DOHH2 (cell line): ENCODE measurements around the gene PORCN.

Experiments used
- H3F3A ChIP-seq: fragments of 200-600 bp; sonication (generic), shearing (Covaris generic); 2 replicates; pipeline ENCODE4 v1.6.0; 2016; ENCODE audit warnings: antibody characterized with exemption, mild to moderate bottlenecking; ENCODE audit not compliant: control insufficient read depth, insufficient read depth
- H3K27ac ChIP-seq: fragments of 200-600 bp; sonication (generic); 2 replicates; pipeline ENCODE4 v1.5.1; 2014; ENCODE audit warnings: low read depth, mild to moderate bottlenecking, low read length, moderate library complexity
- H3K27me3 ChIP-seq: fragments of 200-600 bp; sonication (generic); 2 replicates; pipeline ENCODE4 v1.6.1; 2014; ENCODE audit warnings: mild to moderate bottlenecking, low read length, mixed read lengths; ENCODE audit not compliant: control insufficient read depth
- H3K36me3 ChIP-seq: fragments of 200-600 bp; sonication (generic); 2 replicates; pipeline ENCODE4 v1.6.1; 2014; ENCODE audit warnings: mild to moderate bottlenecking, low read length, moderate library complexity, mixed read lengths; ENCODE audit not compliant: control insufficient read depth
- H3K4me1 ChIP-seq: fragments of 200-600 bp; sonication (generic); 2 replicates; pipeline ENCODE4 v1.6.1; 2014; ENCODE audit warnings: mild to moderate bottlenecking, low read length, mixed read lengths; ENCODE audit not compliant: control insufficient read depth
- H3K4me2 ChIP-seq: fragments of 200-600 bp; sonication (generic); 2 replicates; pipeline ENCODE4 v1.6.0; 2014; ENCODE audit warnings: mild to moderate bottlenecking, low read length, moderate library complexity
- H3K4me3 ChIP-seq: fragments of 200-600 bp; sonication (generic); 2 replicates; pipeline ENCODE4 v1.5.1; 2014; ENCODE audit warnings: mild to moderate bottlenecking, low read length, mixed read lengths
- H3K79me2 ChIP-seq: fragments of 200-600 bp; sonication (generic); 2 replicates; pipeline ENCODE4 v1.6.1; 2014; ENCODE audit warnings: mild to moderate bottlenecking, low read length, mixed read lengths; ENCODE audit not compliant: control insufficient read depth
- H3K9me2 ChIP-seq: fragments of 200-600 bp; sonication (generic); replicated peaks from 2 replicates; pipeline ENCODE4 v1.6.1; 2014; ENCODE audit warnings: mild to moderate bottlenecking, low read length, mixed read lengths; ENCODE audit not compliant: control insufficient read depth
- H3K9me3 ChIP-seq: fragments of 200-600 bp; sonication (generic); 2 replicates; pipeline ENCODE4 v1.6.1; 2014; ENCODE audit warnings: antibody characterized with exemption, low read length, mixed read lengths; ENCODE audit not compliant: control insufficient read depth, insufficient read depth
- H4K20me1 ChIP-seq: fragments of 200-600 bp; sonication (generic); 2 replicates; pipeline ENCODE4 v1.6.0; 2014; ENCODE audit warnings: low read depth, mild to moderate bottlenecking, antibody characterized with exemption, low read length, moderate library complexity; ENCODE audit not compliant: control insufficient read depth, insufficient read depth
- EZH2phosphoT487 ChIP-seq: fragments of 200-600 bp; sonication (generic); IDR thresholded peaks from 2 replicates; pipeline ENCODE4 v1.6.1; 2017; ENCODE audit warnings: borderline replicate concordance, mild to moderate bottlenecking, antibody characterized with exemption, low read length, moderate library complexity, mixed read lengths
- TF ChIP-seq, protein P1 (sequence below): fragments of 200-600 bp; sonication (generic); IDR thresholded peaks from one replicate; pipeline ENCODE4 v1.5.1; 2014; ENCODE audit warnings: antibody characterized with exemption, mild to moderate bottlenecking, low read depth, low read length; ENCODE audit not compliant: poor library complexity, severe bottlenecking

The PORCN gene

GRCh38 chrX:48477960-48478755 is 30.6 kb upstream of the PORCN start:
- no peaks in the 10 kb centered on the region for H3K9me3 ChIP-seq
- H3K27me3 ChIP-seq = no peaks in the 10 kb centered on the region
- H3K4me1 ChIP-seq = peaks cover 14% of the 10 kb centered on the region
- no peak overlapping the region; the same call in 1 of the 2 replicates for H3K4me2 ChIP-seq
- H3K36me3 ChIP-seq = peaks cover 27% of the 10 kb centered on the region
- H3F3A ChIP-seq = no peaks in the 10 kb centered on the region
- TF ChIP-seq, protein P1, sequence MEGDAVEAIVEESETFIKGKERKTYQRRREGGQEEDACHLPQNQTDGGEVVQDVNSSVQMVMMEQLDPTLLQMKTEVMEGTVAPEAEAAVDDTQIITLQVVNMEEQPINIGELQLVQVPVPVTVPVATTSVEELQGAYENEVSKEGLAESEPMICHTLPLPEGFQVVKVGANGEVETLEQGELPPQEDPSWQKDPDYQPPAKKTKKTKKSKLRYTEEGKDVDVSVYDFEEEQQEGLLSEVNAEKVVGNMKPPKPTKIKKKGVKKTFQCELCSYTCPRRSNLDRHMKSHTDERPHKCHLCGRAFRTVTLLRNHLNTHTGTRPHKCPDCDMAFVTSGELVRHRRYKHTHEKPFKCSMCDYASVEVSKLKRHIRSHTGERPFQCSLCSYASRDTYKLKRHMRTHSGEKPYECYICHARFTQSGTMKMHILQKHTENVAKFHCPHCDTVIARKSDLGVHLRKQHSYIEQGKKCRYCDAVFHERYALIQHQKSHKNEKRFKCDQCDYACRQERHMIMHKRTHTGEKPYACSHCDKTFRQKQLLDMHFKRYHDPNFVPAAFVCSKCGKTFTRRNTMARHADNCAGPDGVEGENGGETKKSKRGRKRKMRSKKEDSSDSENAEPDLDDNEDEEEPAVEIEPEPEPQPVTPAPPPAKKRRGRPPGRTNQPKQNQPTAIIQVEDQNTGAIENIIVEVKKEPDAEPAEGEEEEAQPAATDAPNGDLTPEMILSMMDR = no peak
- TF ChIP-seq EZH2phosphoT487 = no peak
- peak overlapping the region; percentile 92; the same call in 1 of the 2 replicates for H3K4me3 ChIP-seq
- no peaks in the 10 kb centered on the region for H3K9me2 ChIP-seq
- H3K79me2 ChIP-seq = peaks cover 42% of the 10 kb centered on the region
- H4K20me1 ChIP-seq = 0 out of 2 replicates have a peak, but pooled peaks cover 4% of the 10 kb centered on the region
- H3K27ac ChIP-seq = no peak overlapping the region

DNA sequence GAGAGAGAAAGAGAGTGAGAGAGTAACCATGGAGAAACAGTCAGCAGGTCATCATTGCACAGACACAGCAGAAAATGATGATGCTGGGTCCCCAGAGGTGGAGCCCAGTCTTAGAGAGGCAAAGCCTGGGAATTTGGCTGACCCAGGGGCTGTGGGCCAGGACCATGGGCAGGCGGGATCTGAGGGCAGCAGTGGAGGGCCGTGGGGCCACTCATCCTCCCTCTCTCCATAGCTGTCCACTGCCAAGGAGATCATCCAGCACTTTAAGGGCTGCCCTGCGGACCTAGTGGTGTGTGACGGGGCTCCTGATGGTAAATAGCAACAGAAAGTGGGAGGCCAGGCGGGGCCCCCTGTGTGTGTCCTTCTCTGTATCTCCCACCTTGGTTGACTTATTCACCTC is 30.0 kb upstream of the PORCN start:
- Histone ChIP-seq H3K36me3 (peaks cover 31% of the 10 kb centered on the region), H4K20me1 (0 out of 2 replicates have a peak, but pooled peaks cover 4% of the 10 kb centered on the region), H3F3A (no peaks in the 10 kb centered on the region), H3K27me3 (no peaks in the 10 kb centered on the region), H3K4me2 (no peak overlapping the region), H3K79me2 (peaks cover 42% of the 10 kb centered on the region), H3K4me1 (peaks cover 14% of the 10 kb centered on the region), H3K9me3 (no peaks in the 10 kb centered on the region), H3K9me2 (no peaks in the 10 kb centered on the region), H3K4me3 (no peak overlapping the region), H3K27ac (no peak overlapping the region)
- TF ChIP-seq, protein P1 = no peak
- no peak for TF ChIP-seq EZH2phosphoT487

DNA sequence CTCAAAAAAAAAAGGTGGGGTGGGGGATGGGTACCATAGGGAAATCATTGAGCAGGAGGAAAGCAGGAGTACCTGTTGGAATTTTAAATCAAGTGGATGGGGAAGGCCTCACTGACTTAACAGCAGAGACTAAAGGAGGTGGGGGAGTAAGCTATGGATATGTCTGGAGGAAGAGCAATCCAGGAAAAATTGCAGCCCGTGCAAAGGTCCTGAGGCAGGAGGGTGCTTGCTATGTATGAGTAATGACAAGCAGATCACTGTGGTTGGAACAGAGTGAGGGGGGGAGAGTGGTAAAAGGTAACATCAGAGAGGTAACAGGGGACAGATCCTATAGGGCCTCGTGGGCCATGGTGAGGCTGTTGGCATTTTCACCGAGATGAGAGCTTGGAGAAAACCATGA is 28.6 kb upstream of the PORCN start:
- peaks cover 36% of the 10 kb centered on the region for H3K79me2 ChIP-seq
- no peak for TF ChIP-seq EZH2phosphoT487
- TF ChIP-seq, protein P1 = no peak
- no peaks in the 10 kb centered on the region for H3K27me3 ChIP-seq
- H3K4me1 ChIP-seq = peaks cover 6% of the 10 kb centered on the region
- H3K27ac ChIP-seq = no peak overlapping the region
- H3K36me3 ChIP-seq = peaks cover 33% of the 10 kb centered on the region
- H3K9me2 ChIP-seq = no peaks in the 10 kb centered on the region
- no peak overlapping the region for H3K4me2 ChIP-seq
- no peaks in the 10 kb centered on the region for H3F3A ChIP-seq
- no peaks in the 10 kb centered on the region for H3K9me3 ChIP-seq
- 0 out of 2 replicates have a peak, but pooled peaks cover 4% of the 10 kb centered on the region for H4K20me1 ChIP-seq
- no peak overlapping the region for H3K4me3 ChIP-seq
